ENCODE measurements around the gene CBFA2T2.

Gene CBFA2T2

DNA sequence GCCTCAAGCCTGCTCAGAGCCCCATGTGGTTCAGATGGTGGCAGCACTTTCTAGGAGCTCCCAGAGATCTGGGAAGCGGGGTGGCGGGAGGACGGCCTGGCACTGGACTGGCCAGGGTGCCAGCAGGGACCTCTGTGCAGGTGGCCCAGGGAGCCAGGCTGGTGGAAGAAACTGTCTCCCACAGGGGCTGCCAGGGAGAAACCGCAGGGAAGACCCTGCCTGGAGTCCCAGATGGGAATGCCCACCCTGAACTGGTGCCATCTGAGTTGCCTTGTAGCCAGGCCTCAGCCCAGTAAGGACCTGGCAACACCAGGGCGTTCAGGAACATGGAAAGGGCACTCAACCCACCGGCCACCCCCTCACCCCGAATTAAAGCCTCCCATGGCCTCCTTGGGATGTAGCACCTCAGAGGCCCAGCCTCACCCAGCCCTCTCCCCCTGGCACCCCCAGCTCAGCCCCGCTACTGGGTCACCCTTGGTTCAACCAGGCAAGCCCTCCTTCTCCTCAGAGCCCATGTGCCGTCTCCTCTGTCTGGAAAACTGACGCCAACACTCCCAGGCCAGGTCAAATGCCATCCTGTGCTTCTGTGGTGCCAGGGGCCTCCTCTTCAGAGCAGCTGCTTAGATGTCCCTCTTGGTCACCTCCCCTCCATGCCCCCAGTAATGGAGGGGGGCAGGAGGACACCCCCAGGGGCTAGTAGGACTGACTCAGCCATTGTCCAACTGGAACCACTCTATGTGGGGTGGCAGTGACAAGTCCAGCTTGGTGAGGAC is 166.3 kb downstream of the CBFA2T2 start:
- DNase-seq = no peak

DNA sequence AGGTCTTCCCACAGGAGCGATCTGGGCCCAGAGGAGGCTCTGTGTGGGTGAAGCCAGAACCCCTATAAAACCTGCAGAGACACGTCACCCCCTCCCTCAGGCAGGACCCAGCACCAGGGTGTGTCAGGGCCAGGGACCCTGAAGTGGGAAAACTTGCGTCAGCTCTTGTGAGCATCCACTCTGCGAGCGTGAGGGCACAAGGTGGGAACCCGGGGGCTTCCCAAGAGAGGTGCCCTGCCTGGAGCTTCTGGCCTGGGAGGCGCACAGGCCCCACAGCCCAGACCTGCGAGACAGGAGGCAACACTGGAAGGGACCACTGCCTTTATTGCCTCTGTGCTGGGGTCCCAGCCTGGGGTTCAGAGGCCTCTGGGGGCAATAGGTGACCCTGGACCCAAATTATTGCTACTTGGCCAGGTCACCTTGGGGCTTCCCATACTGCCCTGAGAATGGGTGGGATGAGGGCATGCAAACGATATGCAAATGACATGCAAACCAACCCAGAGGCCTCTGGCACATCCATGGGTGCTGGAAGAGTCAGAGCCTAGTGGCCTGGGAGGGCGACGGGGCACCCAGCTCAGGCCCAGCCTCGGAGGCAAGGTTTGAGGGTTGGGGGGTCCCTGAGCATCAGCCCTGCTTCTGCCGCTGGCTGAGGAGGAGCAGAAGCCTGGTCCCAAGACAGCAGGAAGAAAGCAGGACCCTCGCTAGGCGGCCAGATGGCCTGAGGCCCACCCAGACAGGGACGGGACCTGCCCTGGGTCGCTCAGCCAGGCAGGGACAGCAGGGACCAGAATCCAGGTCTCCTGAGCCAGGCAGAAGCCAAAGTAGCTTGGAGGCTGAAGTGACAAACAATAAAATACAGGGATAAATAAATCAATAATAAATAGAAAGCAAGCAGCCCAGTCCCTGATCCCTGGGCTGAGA is 167.1 kb downstream of the CBFA2T2 start:
- DNase-seq = no peak

DNA sequence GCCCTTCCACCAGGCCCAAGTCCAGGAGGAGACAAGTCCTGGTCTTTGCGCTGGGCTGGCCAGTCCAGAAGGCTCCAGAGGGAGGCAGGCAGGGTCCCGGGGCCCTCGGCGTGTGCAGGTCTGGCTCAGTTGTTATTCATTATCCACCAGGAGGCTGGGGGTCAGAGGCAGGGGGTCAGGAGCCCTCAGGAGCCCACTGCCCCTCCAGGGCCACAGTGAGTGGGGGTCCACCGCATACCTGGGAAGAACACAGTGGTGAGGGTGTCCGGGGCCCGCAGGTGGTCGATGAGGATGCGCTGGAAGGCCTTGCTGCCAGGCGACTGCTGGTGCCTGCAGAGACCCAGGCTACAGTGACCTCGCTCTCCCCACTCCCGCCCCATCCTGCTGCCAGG is 167.8 kb downstream of the CBFA2T2 start:
- DNase-seq = no peak

DNA sequence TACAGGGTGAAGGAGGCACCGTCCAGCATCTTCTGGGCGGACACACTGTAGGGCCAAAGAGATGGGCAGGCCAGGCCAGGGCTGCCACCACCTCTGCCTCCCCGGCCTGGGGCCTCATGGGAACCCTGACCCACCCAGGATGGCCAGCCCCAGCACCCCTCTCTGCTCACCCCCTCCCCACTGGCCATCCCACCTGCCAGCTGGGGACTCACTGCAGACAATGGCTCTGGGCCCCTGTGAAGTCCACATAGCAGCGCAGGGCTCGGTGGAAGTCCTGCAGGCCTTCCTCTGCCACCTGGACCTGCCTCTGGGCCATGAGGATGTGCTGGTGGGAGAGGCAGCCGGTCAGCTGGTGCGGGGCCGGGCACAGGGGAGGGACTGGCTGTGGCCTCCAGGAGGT is 168.6 kb downstream of the CBFA2T2 start:
- no peak for DNase-seq

DNA sequence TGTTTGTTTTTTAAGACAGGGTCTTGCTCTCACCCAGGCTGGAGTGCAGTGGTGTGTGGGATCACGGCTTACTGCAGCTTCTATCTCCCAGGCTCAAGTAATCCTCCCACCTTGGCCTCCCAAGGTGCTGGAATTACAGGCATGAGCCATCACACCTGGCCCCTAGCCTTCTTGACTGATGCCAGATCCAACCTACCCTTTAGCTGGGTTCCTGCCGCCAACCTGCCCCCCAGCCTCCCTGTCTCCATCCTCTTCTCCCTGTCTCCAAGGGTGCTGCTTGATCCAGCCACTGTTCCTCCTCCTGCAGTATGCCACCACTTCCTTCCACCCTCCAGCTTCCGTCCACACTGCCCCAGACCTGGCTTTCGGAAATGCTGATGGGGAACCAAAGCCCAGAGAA is 169.0 kb downstream of the CBFA2T2 start:
- no peak for DNase-seq

DNA sequence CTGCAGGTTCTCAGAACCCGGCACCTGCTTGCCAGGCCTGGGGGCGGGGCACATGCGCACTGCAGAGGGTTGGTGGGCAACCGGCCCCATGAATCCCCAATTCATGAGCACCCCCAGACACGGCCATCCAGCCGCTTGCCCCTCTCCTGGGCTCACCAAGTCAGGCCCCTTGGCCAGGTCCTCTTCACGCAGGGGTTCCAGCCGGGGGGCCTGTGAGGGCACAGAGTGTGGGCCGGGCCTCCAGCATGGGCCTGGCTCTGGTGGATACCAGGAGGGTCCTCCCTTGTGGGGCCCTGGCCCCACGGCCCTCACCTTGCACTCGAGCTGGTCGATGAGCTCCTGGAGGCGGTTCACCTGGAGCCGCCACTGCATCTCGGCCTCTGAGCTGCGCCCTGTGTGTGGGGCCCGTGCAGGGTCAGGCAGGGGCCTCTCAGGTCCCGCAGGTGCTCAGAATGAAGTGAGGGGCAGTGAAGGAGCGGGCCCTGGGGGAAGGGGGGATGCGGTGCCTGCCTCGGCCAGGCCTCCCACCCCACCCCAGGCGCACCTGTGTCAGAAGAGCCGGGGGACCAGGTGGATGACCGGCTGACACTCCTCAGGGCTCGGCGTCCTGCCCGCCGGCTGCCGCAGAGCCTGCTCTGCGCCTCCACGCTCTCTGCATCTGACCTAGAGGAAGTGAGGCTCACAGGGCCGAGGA is 169.6 kb downstream of the CBFA2T2 start:
- DNase-seq = no peak

DNA sequence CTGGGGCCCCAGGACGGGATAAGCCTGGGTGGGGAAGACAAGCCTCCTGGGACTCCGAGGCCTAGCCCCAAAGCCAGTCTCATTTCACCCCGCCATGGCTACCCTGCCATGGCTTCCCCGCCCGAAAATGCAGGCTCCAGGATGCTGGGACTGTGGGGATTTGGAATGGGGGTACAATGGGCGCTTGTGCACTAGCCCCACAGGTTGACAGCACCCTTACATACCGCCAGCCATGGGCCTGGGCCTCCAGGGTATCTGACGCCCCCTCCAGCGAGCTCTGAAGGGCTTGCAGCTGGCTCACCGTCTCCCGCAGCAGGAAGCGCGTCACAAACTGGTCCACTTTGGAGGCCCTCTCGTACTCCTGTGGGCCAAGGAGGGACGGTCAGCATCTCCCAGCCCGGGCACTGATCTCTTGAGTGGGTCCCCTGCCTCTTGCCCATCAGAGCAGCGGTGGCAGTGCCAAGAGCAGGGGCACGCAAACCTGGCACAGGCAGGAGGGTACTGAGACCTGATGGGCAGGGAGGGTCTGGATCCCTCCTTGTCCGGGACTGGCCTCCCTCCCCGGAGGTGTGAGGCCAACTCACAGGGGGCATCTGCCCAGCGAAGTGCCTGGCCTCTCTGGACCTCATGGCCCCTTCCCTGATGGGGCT is 170.3 kb downstream of the CBFA2T2 start:
- no peak for DNase-seq

DNA sequence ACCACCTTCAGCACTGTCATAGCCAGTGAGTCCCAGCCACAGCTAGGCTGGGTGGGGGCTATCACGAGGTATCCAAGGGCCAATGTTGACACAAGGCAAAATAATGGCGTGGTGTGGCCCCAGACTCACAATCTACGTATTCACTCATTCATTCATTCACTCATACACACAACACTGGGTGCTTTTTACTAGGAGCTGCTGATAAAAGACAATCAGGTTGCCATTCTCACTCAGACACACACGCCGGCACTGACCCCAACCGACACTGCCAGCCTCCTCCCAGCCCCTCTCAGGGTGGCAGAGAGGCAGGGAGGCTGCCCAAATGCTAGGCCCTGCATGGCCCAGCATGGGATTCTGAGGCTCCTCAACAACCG is 170.8 kb downstream of the CBFA2T2 start:
- DNase-seq = no peak

DNA sequence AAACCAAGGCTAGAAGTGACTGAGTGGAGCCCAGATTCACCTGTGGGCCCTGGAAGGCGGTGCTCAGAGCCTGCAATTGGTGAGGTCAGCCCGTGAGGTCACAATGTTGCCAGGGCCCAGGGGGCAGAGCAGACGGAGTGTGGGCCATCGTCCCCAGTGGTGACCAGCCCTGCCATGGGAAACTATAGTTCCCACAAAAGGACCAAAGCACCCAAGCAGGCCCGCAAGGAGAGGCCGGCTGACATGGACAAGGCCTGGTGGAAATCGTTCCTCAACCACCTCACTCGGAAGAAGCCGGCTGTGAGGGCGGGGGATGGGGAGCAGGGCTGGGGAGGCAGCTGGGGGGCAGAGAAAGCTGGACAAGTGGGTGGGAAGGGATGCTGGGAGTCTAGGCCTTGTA is 172.3 kb downstream of the CBFA2T2 start, which contains the start of gene C20orf144:
Gene C20orf144 (plus strand): TSS at position 156 of the 400 bp plus-strand sequence. CDS start 19 bp downstream, at position 175.
- DNase-seq = no peak

DNA sequence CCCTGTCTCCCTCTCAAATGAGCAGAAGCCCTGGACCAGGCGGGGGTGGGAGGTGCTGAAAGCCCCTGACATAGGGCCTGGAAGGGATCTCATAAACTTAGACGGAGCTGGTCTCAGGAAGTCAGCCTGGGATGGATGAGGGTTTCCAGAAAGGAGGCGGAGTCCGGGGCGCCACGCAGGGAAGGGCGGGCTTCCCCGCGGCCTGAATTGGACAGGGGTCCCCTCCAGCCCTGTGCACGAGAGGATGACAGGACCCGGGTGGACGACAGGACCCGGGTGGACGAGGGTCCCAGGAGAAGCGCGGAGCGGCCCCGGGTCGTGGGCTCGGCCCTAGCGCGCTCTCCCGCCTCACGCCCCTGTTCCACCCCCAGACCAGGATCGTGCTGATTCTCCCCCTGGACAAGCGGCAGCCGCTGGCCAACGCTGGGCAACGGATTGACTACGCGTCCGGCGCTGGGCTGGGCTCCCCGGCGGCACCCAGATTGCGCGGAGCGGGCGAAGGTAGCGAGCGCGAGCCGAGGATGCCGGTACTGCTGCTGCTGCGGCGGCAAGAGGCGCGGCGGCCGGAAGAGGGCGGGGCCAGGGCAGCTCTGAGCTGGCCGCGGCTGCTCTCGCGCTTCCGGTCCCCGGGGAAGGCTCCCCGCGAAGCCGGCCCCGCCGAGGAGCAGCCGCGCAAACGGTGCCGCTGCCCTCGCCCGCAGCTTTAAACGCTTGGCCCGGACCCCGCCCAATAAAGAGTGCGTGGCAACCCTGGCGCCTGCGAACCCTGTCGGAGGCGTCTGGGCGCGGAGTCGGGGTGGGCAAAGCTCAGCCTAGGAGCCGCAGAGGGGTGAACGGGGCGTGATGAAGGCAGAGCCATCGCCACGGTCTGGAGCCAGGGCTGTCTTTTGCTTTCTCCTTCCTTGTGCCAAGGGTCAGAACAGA is 173.5 kb downstream of the CBFA2T2 start:
- peak; percentile 30 for DNase-seq

DNA sequence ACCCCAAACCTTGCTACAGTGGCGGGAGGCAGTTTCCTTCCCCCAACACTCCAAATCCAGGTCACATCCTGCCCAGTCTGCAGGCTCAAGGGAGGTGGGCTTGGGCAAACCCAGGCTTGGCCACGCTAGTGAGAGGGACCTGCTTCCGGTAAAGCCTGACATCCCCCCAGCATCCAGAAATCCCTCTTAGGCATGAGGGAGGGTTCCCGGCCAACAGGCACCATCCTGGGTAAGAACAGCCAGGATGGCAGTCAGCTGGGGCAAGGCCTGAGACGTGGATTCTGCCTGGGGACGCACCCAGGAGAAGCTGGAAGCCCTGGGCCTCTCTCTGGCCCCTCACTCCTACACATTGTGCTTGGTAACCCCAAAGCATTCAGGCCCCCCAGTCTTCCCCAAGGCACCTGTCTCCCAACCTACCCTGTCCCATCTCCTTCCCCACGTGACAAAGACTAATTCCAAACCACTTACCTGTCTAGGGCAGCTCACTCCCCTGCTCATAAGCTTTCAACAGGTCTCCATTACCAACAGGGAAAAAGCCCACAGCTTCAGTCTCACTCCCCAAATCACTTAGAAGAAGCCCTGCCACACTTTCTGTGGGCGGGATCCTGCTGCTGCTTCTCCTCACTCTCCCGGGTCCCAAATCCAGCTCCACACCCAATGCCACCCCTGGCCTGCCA is 174.3 kb downstream of the CBFA2T2 start:
- DNase-seq = no peak

DNA sequence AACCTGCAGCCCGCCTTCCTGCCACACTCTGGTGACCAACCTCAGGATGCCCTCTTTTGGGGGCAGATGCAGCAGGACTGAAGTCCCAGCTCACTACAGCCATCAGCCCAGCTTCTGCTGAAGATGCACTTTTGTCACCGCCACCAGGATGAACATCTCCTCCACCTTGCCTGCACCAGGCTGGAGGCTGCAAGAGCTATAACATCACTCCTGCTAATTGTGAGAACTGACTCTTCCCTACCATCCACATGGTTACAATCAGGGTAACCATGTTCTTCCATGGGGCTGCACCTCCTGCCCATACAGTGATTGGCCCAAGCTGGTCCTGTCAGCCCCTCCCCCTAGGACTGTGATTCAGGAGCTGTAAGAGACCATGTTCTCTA is 174.9 kb downstream of the CBFA2T2 start:
- DNase-seq = no peak

DNA sequence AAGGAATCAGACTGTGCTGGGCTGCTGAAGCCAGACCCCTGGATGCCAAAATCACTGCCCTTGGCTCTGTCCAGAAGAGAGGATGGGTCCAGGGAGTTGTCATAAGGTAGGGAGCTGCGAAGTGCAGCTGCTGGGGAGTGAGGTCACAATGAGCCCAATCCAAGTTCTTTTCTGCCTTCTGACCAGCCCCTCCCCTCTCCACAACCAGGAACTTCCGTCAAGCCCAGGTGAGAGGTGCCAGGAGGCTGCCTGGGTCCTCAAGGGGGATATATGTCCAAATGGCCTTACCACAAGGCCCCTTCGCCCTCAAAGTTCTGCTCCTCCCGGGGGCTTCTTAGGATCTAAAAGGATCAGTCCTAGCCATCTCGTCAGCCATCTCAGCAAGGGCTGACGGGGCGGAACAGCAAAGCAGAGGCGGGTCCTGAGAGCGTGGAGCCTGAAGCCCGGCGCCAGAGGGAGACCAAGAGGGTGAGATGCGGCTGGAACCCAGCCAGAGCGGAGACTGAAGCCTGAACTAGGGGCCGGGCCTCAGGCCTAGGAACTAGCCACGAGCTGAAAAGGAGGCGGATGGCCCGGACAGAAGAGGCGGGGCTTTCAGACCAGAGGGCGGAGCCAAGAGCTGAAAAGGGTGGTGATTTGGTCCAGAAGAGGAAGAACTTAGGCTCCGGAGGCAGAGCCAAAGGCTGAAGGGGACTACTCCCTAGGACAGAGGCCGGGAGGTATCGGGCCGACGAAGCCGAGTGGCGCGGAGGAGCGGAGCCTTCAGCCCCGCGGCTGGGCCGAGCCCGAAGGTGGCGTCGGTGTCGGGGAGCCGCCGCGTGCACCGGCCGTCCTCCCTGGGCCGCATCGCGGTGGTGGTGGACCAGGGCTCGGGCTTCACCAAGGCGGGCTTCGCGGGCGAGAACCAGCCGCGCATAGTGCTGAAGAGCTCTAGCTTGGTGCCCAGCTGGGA is 176.7 kb downstream of the CBFA2T2 start, which contains the start of gene ACTL10:
Gene ACTL10 (plus strand): TSS at position 651 of the 952 bp plus-strand sequence. CDS start 555 bp downstream, outside the sequence.
- DNase-seq = peak; percentile 5

DNA sequence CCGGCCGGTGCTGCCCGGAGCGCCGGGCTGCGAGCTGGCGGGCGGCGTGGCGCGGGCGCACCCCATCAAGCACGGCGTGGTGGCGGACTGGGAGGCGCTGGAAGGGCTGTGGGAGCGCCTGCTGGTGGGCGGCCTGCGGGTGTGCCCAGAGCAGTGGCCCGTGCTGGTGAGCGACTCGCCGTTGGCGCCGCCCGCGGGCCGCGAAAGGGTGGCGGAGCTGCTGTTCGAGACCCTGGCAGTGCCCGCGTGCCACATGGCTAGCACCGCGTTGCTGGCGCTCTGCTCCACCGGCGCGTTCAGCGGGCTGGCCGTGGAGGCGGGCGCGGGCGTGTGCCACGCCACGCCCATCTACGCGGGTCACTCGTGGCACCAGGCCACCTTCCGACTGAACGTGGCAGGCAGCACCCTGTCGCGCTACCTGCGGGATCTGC is 177.4 kb downstream of the CBFA2T2 start:
- no peak for DNase-seq

DNA sequence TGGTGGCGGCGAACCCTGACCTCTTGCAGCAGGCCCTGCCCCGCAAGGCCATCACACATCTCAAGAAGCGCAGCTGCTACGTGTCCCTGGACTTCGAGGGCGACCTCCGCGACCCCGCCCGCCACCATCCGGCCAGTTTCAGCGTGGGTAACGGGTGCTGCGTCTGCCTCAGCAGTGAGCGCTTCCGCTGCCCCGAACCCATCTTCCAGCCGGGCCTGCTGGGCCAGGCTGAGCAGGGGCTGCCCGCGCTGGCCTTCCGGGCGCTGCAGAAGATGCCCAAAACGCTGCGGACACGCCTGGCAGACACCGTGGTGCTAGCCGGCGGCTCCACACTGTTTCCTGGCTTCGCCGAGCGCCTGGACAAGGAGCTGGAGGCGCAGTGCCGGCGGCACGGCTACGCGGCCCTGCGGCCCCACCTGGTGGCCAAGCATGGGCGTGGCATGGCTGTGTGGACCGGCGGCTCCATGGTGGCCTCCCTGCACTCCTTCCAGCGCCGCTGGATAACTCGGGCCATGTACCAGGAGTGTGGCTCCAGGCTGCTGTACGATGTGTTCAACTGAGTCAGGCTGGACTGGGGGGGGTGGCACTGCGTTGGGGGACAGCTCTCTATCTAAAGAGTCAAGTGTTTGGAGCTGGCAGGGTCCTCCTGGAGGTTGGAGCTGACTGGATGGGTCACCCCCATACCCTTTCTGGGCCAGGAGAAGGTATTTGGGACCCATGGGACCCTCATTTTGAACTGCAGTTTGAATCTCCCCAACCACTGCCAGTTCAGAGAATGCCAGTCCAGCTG is 178.0 kb downstream of the CBFA2T2 start:
- DNase-seq = no peak

DNA sequence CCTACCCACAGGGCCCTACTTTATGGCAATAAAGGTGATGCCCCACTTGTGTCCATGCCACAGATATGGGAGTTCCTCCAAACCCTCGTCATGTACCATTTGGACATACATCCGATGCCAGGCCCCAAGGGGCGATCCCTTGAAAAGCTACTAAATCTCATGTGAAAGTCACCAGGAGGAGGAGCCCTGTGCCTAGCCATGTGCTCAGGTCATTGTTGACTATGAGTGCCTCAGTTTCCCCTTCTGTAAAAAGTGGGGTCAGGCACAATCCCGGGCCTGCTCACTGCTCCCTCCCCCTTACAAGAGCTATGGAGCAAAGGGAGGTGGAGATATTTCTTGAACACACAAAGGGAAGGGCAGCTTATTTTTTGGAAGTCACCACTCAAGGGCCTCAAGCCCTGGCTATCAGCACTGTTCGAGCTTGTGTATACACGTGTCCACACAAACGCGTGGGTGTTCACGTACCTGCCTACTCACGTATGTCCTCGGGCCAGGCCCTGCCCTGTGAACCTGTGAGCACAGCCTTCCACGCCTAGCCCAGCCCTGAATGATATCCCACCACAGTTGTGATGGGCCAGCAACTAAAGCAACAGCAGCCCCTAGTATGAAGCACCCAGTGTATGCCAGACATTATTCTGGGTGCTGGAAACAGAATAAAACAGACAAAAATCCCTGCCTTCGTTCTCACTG is 178.7 kb downstream of the CBFA2T2 start:
- DNase-seq = no peak

DNA sequence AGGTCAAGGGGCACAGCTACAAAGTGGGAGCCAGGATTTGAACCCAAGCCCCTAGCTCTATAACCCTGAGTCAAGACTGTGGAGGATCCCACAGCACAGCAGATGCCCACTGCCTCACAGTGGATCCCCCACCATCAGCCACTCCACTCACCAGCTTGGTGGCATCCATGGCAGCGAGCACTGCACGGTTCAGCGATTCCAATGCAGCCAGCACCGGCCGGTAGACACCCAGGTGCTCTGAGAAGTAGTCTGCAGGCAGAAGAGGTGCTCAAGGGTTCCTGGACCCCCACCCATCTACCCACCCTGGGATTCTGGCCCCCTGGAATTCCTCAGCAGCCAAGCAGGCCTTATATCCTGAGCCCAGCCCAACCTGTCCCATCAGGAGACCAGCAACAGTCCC is 179.3 kb downstream of the CBFA2T2 start:
- no peak for DNase-seq

Data from NCI-H1694 treated with DMSO at 0.1 percent for 48 hours (cell line).